ENCODE results near the gene LHX5. TPM values are rescaled to one million over a fixed set of nuclear protein-coding genes. Genes with fewer than 3 reads are reported as not detected.

The LHX5 gene
- polyA plus RNA-seq, 3 donors: 0.10 TPM; not detected in 2

DNA sequence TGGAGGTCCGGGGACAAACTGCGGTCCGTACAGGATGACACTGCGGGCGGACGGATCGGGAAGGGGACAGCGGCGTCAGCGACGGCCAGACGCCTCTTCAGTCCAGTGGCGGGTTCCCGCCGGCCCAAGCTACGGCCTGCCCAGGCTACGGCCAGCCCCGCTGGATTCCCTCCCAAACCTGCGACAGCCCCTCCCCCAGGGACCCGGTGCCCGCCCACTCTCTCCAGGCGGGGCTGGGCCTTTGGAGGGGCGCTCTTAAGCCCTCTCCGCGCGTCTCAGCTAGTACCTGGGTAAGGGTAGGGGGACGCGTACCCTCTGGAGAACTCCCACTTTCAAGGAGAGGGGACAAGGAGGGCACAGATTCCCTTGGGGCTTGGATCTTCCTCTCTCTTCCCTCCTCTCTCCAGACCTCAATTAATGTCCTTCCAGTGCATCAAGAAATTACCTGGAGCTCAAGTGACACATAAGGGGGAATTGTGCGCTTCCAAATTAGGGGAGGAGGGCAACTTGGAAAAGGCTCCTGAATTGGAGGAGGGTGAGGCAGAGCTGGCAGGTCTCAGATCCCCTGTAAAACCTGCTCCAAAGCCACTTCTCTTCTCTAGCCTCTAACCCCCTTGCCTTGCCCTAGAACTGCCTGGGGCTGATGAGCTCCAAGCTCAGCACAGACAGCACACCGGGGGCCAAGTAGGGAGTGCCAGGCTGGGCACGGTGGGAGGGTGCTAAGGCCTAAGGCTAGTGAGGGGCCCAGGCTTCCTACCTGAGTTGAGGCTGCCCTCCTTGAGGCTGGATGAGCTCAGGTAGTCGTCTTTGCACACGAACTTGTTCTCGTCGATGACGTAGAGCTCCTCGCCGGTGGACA is 3.1 kb downstream of the LHX5 start:
- 2 to 4% (median 3%) methylated on average over 25 to 38 of the region's 38 CpGs for WGBS, 3 donors
- H3K27ac ChIP-seq (ENCODE audit: low read depth, low read length): no peak overlapping the region

- 2 to 3% (median 2%) methylated on average over 76 to 78 of the region's 78 CpGs for WGBS, 3 donors
- H3K27ac ChIP-seq (ENCODE audit: low read depth, low read length): no peak overlapping the region
These were observed 3.9 kb downstream of the LHX5 start for GRCh38 chr12:113467502-113468364.

DNA sequence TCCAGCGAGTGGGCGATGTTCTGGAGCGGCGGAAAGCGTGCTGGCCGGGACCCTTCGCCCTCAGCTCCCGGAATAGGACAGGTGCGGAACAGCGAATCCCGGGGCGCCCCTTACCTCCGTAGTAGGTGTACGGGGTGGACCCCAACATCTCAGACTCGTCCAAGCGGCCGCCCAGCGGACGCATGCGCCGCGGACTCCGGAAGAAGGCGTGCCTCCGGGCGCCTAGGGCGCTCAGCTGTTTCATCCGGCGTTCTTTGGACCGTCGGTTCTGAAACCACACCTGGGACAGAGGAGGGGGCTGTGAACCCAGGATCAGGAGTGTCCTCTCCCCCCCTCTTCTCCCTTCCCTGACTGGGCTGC is 4.5 kb downstream of the LHX5 start:
- 2 to 3% (median 3%) methylated on average over 31 of the region's 31 CpGs for WGBS, 3 donors
- no peak overlapping the region for H3K27ac ChIP-seq (ENCODE audit: low read depth, low read length)

- 4 to 17% (median 6%) methylated on average over 26 of the region's 26 CpGs for WGBS, 3 donors
- H3K27ac ChIP-seq (ENCODE audit: low read depth, low read length): no peak overlapping the region
These were observed 5.1 kb downstream of the LHX5 start for GRCh38 chr12:113466454-113467141.

GRCh38 chr12:113465808-113466453 is 5.7 kb downstream of the LHX5 start:
- 1 to 9% (median 4%) methylated on average over 13 of the region's 13 CpGs for WGBS, 3 donors
- H3K27ac ChIP-seq (ENCODE audit: low read depth, low read length): no peak overlapping the region

DNA sequence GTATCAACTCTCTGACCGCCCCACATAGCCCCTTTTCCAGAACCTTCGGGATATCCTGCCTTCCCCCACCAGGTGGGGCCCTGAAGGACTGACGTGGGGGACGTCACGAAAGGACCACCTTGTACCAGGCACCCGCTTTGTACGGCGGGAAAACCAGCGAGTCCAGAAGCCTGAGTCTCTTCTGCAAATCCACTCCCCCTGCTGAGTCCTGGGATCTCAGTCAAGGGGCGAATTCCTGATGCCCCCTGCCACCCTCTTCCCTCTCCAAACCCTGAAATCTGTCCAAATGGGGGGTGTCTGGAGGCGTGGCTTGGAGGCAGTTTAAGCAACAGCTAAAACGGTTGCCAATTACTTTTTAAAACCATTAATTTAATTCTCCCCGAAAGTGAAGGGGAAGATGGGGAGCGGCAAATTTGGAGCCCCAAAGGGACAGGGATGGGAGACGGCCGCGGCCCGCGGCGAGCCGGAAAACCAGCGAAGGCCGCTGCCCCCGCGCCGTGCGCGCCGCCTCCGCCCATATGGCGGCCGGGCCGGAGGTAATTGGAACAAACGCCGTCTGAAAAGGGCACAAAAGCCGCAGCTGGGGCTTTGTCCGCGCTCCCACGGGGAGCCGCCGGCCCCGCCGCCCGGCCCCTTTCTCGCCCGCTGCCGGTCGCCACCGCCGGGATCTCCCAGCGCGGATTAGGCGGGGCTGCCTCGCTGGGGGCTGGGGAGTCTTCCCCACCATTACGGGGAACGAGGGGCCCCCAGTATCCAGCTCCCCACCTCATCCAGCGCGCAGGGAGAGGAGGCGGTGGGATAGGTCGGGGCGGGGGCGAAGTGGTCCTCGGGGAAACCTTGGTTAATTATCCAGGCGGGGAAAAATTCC is 6.6 kb downstream of the LHX5 start:
- WGBS, 3 donors: 2 to 3% (median 3%) methylated on average over 49 to 64 of the region's 64 CpGs
- H3K27ac ChIP-seq (ENCODE audit: low read depth, low read length): no peak overlapping the region

DNA sequence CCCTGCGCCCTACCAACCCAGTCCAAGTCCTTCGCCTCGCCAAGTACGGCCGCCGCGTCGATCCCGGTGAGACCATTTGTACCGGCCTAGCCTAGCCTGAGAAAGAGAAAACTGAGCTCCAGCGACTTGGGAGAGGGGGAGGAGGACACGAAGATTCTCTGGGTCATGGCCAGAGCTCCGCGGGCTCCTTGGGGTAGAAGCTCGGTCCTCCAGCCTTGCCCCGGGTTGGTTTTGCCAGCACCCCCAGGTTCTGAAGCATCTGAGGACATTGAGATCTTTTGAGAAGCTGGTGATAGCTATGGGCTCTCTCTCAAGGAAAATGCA is 7.3 kb downstream of the LHX5 start:
- H3K27ac ChIP-seq (ENCODE audit: low read depth, low read length): no peak overlapping the region
- 3 to 12% (median 3%) methylated on average over 16 of the region's 16 CpGs for WGBS, 3 donors

GRCh38 chr12:113463746-113464451 is 7.8 kb downstream of the LHX5 start:
- H3K27ac ChIP-seq (ENCODE audit: low read depth, low read length): no peak overlapping the region
- 2 to 7% (median 3%) methylated on average over 57 of the region's 57 CpGs for WGBS, 3 donors

DNA sequence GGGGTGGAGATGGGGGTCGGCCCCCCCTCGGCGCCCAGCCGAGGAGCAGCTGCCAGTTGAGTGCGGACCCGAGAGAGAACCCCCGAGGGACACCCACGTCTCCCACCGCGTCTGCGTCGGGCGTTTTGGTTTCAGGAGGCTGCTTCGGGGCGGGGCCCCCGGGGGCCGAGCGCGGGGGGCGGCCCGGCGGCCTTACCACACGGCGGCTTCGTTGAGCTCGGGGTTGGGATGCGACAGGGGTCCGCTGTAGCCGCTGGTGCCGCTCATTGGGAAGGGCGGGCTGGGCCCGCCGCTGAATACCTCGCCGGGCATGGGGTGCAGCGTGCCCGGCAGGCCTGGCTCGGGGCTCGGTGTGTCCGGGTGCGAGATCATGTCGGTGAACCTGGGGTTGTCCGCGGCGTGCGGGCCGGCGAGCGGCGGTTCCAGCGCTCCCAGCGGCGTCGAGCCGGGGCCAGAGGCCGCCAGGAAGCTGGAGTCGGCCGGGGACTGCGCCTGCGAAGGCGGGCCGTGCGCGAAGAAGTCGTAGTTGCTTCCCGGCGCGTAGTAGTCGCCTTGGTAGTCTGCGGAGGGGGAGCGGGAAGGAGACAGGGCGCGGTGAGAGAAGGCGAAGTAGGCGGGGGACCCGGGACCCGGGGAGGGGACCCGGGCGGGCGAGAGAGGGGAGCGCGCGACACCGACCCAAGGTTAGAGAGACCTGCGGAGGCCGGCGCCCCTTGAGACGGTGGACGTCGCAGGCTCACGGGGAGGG is 8.5 kb downstream of the LHX5 start:
- WGBS, 3 donors: 2 to 3% (median 3%) methylated on average over 78 to 91 of the region's 91 CpGs
- no peak overlapping the region for H3K27ac ChIP-seq (ENCODE audit: low read depth, low read length)

- 9 to 18% (median 10%) methylated on average over 25 of the region's 25 CpGs for WGBS, 3 donors
- H3K27ac ChIP-seq (ENCODE audit: low read depth, low read length): no peak overlapping the region
These were observed 9.4 kb downstream of the LHX5 start for GRCh38 chr12:113462117-113462774.

- WGBS, 3 donors: 22 to 57% (median 28%) methylated on average over 5 of the region's 5 CpGs
- no peak overlapping the region for H3K27ac ChIP-seq (ENCODE audit: low read depth, low read length)
These were observed 10.0 kb downstream of the LHX5 start for GRCh38 chr12:113461666-113462065.

GRCh38 chr12:113459981-113460380 is 11.7 kb downstream of the LHX5 start:
- WGBS, 3 donors: 36 to 52% (median 38%) methylated on average over 4 of the region's 4 CpGs
- H3K27ac ChIP-seq (ENCODE audit: low read depth, low read length): no peak overlapping the region

DNA sequence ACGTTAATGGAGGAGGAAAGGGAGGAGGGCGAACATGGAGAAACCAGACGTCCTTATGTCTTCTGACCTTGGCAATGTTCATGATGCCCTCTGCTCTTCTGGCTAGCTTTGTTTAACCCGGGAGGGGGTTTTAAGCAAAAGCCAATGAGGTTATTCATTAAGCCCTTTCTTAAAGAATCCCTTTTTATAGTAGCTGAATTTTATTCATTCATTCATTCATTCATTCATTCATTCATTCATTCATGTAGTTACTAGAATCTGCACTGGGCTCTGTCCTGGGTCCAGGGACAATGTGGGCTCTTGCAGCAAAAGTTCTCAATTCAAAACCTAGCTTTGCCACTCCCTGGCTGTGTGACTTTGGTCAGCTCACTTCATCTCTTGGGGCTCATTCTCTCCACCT is 14.0 kb downstream of the LHX5 start:
- WGBS, 3 donors: 43 to 51% (median 50%) methylated on average over 4 of the region's 4 CpGs
- H3K27ac ChIP-seq (ENCODE audit: low read depth, low read length): no peak overlapping the region

DNA sequence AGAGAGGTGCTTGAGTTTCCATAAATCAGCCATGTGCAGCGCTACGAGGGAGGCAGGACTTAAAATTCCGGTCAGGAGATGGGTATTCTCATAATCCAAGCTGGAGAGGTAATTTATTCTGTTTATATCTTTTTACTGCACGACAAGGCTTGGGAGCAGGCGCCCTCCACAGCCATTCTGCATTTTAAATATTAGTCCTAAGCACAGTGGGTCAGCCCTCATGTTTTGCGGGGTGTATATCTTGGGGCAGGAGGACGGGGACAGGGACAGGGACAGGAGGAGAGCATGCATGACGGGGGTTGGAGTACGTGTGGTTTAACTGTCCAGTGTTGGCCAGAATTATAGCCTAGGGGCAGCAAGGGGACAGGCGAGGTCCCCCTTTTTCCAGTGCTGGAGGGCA is 14.5 kb downstream of the LHX5 start:
- WGBS, 3 donors: 46 to 57% (median 54%) methylated on average over 10 of the region's 10 CpGs
- H3K27ac ChIP-seq (ENCODE audit: low read depth, low read length): no peak overlapping the region

DNA sequence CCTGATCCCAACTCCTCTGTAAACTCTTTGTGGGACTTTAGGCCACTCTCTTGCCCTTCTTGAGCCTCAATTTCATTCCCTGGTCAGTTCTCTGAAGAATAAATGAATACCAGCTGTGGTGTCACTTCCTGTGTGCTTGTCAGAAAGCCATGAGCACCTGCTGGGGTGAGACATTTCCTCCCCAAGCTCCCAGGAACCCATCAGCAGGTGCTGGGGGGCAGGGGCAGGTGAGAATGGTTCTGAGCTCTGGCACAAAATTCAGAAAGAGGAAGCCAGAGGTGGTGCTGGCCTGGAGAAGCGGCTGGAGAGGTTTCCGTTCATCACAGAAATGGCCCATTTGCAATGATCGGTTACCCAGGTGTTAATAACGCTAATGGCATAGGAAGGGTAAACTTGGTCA is 14.9 kb downstream of the LHX5 start:
- no peak overlapping the region for H3K27ac ChIP-seq (ENCODE audit: low read depth, low read length)
- 45 to 62% (median 57%) methylated on average over 4 of the region's 4 CpGs for WGBS, 3 donors

DNA sequence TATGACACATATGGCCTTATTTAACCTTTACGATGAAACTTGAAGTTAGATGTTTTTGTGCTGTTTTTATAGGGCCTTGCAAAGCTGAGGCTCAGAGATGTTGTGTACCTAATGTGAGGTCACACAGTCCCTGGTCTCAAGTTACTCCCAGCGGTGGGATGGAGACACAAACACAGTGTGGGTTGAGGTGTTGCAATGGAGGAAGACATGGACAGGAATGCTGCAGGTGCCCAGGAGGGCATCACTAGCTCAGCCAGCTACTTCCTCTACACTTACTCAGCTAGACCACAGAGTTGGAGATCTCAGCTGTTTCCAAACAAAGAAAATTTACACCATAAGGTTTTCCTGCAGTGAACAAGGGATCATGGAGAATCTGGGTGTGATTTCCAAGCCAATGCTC is 15.5 kb downstream of the LHX5 start:
- WGBS, 3 donors: 70 to 88% (median 79%) methylated on average over 2 of the region's 2 CpGs

More for the DNA sequence above, 15.5 kb downstream of the LHX5 start:
- H3K27ac ChIP-seq (ENCODE audit: low read depth, low read length): no peak overlapping the region
